ENCODE data around the gene RASSF8.

DNA sequence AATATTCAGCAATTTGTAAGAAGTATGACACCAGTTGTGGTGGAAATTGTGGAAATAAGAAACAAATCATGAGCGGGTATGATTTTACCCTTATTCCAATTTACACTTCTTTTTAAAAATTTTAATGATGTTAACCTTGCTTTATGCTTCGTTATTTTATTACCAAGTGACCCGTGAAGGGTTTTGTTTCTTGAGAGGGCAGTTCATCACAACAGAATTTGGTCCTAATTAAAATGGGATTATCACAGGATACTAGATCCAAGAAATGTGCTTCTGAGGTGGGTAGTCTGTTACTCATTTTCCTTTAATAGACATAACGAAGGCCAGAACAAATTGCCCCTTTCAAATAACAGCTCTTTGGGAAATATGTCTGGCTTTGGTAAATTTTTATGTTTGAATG is 25.5 kb upstream of the RASSF8 start:
- TF ChIP-seq ZKSCAN3 (CRISPR knock-in tag; IDR thresholded peaks at IDR 0.05) (no peak), KHSRP (IDR thresholded peaks at IDR 0.05) (no peak)
- TF ChIP-seq, protein P1, sequence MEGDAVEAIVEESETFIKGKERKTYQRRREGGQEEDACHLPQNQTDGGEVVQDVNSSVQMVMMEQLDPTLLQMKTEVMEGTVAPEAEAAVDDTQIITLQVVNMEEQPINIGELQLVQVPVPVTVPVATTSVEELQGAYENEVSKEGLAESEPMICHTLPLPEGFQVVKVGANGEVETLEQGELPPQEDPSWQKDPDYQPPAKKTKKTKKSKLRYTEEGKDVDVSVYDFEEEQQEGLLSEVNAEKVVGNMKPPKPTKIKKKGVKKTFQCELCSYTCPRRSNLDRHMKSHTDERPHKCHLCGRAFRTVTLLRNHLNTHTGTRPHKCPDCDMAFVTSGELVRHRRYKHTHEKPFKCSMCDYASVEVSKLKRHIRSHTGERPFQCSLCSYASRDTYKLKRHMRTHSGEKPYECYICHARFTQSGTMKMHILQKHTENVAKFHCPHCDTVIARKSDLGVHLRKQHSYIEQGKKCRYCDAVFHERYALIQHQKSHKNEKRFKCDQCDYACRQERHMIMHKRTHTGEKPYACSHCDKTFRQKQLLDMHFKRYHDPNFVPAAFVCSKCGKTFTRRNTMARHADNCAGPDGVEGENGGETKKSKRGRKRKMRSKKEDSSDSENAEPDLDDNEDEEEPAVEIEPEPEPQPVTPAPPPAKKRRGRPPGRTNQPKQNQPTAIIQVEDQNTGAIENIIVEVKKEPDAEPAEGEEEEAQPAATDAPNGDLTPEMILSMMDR (IDR thresholded peaks at IDR 0.05 in 2 of 3, conservative IDR thresholded peaks at IDR 0.05 in 1 of 3; ENCODE audit: insufficient read depth in 2 of 3, low read depth in 1 of 3, low read length in 3 of 3), result no peak
